ENCODE data around the gene TCERG1L.

The TCERG1L gene

DNA sequence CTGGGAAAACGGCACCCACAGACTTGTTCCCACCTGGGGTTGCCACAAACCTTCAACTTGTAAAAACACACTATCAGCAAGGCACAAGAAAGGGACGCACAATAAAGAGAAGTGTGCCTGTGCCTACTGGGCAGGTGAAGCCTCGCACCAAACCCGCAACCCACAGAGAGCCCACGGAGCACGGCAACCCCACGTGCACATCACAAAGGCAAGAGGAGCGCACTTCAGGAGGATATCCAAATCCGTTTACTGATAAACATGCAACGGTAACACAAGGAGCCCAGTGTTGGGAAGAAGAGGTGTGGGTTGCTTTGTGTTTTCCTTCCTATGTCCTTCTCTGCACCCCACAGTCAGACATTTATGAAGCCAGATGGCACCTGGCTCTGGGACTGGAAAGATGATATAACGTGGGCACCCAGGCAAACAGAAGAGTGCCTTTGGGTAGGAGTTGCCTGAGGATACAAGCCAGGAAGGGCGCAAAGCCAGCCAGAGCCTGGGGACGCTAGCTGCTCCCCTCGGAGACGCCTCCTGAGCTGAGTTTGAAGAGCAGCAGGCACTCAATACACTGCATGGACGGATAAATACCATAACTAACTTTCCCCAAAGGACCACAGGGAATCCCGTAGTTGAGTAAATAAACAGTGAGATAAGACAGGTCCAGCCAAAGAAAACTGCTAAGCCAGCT lies 41.6 kb downstream of the TCERG1L start:
- TF ChIP-seq SIN3A (IDR thresholded peaks at IDR 0.05; ENCODE audit: borderline replicate concordance, insufficient read depth, low read length) (no peak), FOXP2 (optimal IDR thresholded peaks at IDR 0.05; ENCODE audit: borderline replicate concordance, extremely low read depth, extremely low read length, insufficient read depth) (no peak), TAF1 (IDR thresholded peaks at IDR 0.05; ENCODE audit: borderline replicate concordance, insufficient read depth, low read length) (no peak), POLR2AphosphoS5 (IDR thresholded peaks at IDR 0.05; ENCODE audit: low read depth, low read length) (no peak)
- TF ChIP-seq, protein P1, sequence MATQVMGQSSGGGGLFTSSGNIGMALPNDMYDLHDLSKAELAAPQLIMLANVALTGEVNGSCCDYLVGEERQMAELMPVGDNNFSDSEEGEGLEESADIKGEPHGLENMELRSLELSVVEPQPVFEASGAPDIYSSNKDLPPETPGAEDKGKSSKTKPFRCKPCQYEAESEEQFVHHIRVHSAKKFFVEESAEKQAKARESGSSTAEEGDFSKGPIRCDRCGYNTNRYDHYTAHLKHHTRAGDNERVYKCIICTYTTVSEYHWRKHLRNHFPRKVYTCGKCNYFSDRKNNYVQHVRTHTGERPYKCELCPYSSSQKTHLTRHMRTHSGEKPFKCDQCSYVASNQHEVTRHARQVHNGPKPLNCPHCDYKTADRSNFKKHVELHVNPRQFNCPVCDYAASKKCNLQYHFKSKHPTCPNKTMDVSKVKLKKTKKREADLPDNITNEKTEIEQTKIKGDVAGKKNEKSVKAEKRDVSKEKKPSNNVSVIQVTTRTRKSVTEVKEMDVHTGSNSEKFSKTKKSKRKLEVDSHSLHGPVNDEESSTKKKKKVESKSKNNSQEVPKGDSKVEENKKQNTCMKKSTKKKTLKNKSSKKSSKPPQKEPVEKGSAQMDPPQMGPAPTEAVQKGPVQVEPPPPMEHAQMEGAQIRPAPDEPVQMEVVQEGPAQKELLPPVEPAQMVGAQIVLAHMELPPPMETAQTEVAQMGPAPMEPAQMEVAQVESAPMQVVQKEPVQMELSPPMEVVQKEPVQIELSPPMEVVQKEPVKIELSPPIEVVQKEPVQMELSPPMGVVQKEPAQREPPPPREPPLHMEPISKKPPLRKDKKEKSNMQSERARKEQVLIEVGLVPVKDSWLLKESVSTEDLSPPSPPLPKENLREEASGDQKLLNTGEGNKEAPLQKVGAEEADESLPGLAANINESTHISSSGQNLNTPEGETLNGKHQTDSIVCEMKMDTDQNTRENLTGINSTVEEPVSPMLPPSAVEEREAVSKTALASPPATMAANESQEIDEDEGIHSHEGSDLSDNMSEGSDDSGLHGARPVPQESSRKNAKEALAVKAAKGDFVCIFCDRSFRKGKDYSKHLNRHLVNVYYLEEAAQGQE (IDR thresholded peaks at IDR 0.05; ENCODE audit: insufficient read depth in 1 of 2, low read depth in 2 of 2, low read length in 2 of 2), result no peak

DNA sequence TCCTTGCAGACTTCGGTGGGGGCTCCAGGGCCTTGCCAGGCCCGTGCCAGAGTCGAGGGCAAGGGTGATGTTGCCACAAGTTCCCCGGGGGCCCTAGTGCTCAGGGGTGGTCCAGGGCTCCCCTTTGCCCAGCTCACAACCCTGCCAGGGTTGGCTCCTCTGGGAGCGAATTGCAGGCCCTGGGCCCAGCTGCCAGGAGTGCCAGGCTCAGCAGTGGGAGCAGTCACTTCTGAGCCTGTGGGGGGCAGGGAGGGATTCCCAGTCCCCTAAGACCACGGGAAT lies 43.8 kb downstream of the TCERG1L start:
- TF ChIP-seq, protein P1 (IDR thresholded peaks at IDR 0.05; ENCODE audit: insufficient read depth in 1 of 2, low read depth in 2 of 2, low read length in 2 of 2), result no peak
- TF ChIP-seq TAF1 (IDR thresholded peaks at IDR 0.05; ENCODE audit: borderline replicate concordance, insufficient read depth, low read length) (no peak), POLR2AphosphoS5 (IDR thresholded peaks at IDR 0.05; ENCODE audit: low read depth, low read length) (no peak), SIN3A (IDR thresholded peaks at IDR 0.05; ENCODE audit: borderline replicate concordance, insufficient read depth, low read length) (no peak), FOXP2 (optimal IDR thresholded peaks at IDR 0.05; ENCODE audit: borderline replicate concordance, extremely low read depth, extremely low read length, insufficient read depth) (no peak)

DNA sequence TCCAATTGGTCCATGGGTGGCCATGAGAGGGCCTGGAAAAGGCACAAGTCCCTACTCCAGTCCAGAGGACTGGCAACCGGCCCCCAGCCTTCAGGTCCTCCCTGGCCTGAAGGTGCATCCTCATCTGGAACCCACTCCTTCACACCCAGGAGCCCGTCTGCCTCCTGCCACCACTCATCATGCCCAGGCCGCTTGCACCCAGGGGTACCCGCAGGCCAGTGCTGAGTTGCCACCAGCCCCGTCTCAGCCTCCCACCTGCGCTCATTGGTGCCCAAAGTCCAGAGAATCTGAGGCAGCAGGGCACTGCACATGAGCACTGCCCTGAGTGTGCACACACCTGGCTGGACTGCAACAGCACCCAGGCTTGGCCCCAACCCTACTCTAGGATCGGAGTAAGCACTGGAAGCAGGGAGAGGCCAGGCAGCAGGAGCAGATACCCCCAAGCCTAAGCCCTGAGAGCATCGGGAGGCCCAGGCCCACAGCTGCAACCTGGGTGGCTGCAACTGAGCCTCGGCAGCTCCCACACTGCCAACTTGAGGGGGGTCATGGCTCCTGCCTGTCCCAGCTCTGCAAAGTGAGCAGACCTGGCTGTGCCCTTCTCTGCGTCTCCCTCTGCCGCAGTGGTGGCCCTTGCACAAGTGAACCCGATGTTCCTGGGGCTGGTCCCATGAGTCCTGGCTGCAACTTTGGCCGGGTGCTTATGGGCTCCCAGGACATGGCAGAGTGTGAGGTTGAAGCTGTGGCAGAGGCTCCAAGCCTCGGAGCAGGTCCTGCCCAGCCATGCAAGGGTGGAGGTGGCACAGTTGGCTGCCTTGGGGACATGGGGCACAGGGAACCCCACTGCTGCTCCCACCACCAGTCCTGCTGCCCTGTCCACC lies 44.3 kb downstream of the TCERG1L start:
- no peak for TF ChIP-seq SIN3A (IDR thresholded peaks at IDR 0.05; ENCODE audit: borderline replicate concordance, insufficient read depth, low read length)
- no peak for TF ChIP-seq FOXP2 (optimal IDR thresholded peaks at IDR 0.05; ENCODE audit: borderline replicate concordance, extremely low read depth, extremely low read length, insufficient read depth)
- TF ChIP-seq POLR2AphosphoS5 (IDR thresholded peaks at IDR 0.05; ENCODE audit: low read depth, low read length), result no peak
- no peak for TF ChIP-seq TAF1 (IDR thresholded peaks at IDR 0.05; ENCODE audit: borderline replicate concordance, insufficient read depth, low read length)
- TF ChIP-seq, protein P1 (IDR thresholded peaks at IDR 0.05; ENCODE audit: insufficient read depth in 1 of 2, low read depth in 2 of 2, low read length in 2 of 2), result no peak

DNA sequence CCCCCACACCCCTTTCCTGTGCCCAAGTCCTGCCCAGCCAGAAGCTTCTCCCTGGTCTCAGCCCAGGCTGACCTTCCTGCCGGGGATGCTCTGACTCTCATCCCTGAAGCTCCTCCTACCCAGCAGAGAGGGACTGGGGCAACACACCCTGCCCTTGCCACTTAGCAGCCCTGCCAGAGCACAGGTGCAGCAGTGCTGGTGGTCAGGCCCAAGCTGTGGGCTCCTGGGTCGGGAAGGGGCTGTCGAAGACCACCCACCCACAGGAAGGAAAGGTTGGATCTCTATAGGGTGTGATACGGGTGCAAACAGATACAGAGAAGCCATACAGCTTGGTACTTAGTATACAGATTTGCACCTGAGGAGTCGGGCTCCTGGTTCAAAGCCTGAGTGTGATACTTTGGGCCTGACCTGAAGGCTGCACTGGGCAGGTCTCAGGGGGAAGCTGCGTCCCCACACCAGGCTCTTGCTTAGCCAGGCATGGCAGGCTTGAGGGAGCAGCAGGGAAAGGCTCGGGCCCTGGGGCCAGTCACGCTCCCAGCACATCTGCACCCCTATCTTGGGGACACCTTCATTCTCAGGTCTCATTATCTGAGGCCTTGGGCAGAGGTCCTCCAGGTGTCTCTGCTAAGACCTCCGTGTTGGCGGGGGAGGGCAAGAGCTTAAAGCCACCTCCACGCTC lies 47.3 kb downstream of the TCERG1L start:
- TF ChIP-seq TAF1 (IDR thresholded peaks at IDR 0.05; ENCODE audit: borderline replicate concordance, insufficient read depth, low read length) (no peak), FOXP2 (optimal IDR thresholded peaks at IDR 0.05; ENCODE audit: borderline replicate concordance, extremely low read depth, extremely low read length, insufficient read depth) (no peak), POLR2AphosphoS5 (IDR thresholded peaks at IDR 0.05; ENCODE audit: low read depth, low read length) (no peak), SIN3A (IDR thresholded peaks at IDR 0.05; ENCODE audit: borderline replicate concordance, insufficient read depth, low read length) (no peak)
- TF ChIP-seq, protein P1 (IDR thresholded peaks at IDR 0.05; ENCODE audit: insufficient read depth in 1 of 2, low read depth in 2 of 2, low read length in 2 of 2), result no peak
